A549 (cell line): ENCODE results near the gene SHC2. TPM values are rescaled to one million over a fixed set of nuclear protein-coding genes. Genes with fewer than 3 reads are reported as not detected.
"Not testable (repeated sequence)": the region's sequence is repeated elsewhere in the genome, so short reads cannot be mapped to it uniquely, and the experiment has no call there.

Source experiments
- ATAC-seq, 2 experiments: fragments of 200-7000 bp in 1 of 2; fragments of >200 bp in 1 of 2; cut with Nextera tagmentation in 1 of 2; cut with Tn5 transposase in 1 of 2; 3 replicates each; pipeline versions ENCODE4 v1.8.0 to v1.9.1; 2018 to 2020; ENCODE audit warnings: mild to moderate bottlenecking in 1 of 2, moderate library complexity in 1 of 2
- CTCF ChIA-PET: fragments of 300-600 bp; sonication (Branson Sonifier 250); formaldehyde crosslinking; extraction: SDS; loops from one replicate; lab custom pipeline; 2021; ENCODE audit warnings: antibody characterized with exemption, inconsistent platforms; lab: Yijun Ruan, JAX
- POLR2A ChIA-PET: fragments of 350-600 bp; formaldehyde crosslinking; extraction: SDS; loops from one replicate; lab custom pipeline; 2021; ENCODE audit warnings: antibody characterized with exemption, inconsistent platforms; lab: Yijun Ruan, JAX
- DNase-seq, 2 experiments: peaks; one replicate each; pipeline versions ENCODE4 v3.0.0 to v3.0.0-alpha.2; 2011 to 2016; ENCODE audit warnings: low read depth in 1 of 2, low spot score in 1 of 2
- FAIRE-seq: peaks from 2 replicates; lab custom pipeline; 2011; peaks lifted over from hg19 to GRCh38; lab: Jason Lieb, UNC
- H3K27ac ChIP-seq, 2 experiments: fragments of >200 bp; sonication (Bioruptor Twin); formaldehyde crosslinking; 3 replicates each; pipeline ENCODE4 v1.5.1; 2016 to 2017
- H3K4me1 ChIP-seq: fragments of >200 bp; sonication (Bioruptor Twin); formaldehyde crosslinking; 3 replicates; pipeline ENCODE4 v1.6.1; 2016
- H3K4me2 ChIP-seq: fragments of >200 bp; sonication (Bioruptor Twin); formaldehyde crosslinking; 3 replicates; pipeline ENCODE4 v1.6.1; 2016
- H3K4me3 ChIP-seq: fragments of >200 bp; sonication (Bioruptor Twin); formaldehyde crosslinking; 3 replicates; pipeline ENCODE4 v1.5.1; 2016
- H3K9me3 ChIP-seq: fragments of >200 bp; sonication (Bioruptor Twin); formaldehyde crosslinking; 3 replicates; pipeline ENCODE4 v1.6.1; 2016
- CEBPB ChIP-seq, 2 experiments: fragments of >200 bp in 1 of 2; sonication (Bioruptor Twin) in 1 of 2; formaldehyde crosslinking in 1 of 2; IDR thresholded peaks; 2 replicates each; pipeline ENCODE4 v1.6.1; 2012 to 2016
- ESRRA ChIP-seq: fragments of 150-350 bp; IDR thresholded peaks from 2 replicates; pipeline ENCODE4 v1.6.1; 2014; ENCODE audit warnings: mild to moderate bottlenecking, low read length, borderline replicate concordance
- FOXS1 ChIP-seq: fragments of 250-450 bp; sonication (Bioruptor Pico); IDR thresholded peaks from 2 replicates; pipeline ENCODE4 v1.5.0; 2020; ENCODE audit warnings: mild to moderate bottlenecking, moderate library complexity
- GATA3 ChIP-seq: IDR thresholded peaks from 2 replicates; pipeline ENCODE4 v1.6.1; 2012; ENCODE audit warnings: borderline replicate concordance
- NR3C1 ChIP-seq: fragments of >200 bp; sonication (Bioruptor Twin); formaldehyde crosslinking; IDR thresholded peaks from 3 replicates; pipeline ENCODE4 v1.6.1; 2017
- PHF8 ChIP-seq: fragments of 200-600 bp; sonication (generic); IDR thresholded peaks from 2 replicates; pipeline ENCODE4 v1.6.1; 2016; ENCODE audit warnings: low read depth, mild to moderate bottlenecking, antibody characterized with exemption, moderate library complexity, borderline replicate concordance
- SMC3 ChIP-seq: fragments of >200 bp; sonication (Bioruptor Twin); formaldehyde crosslinking; IDR thresholded peaks from 3 replicates; pipeline ENCODE4 v1.6.1; 2018; ENCODE audit warnings: inconsistent platforms
- SREBF2 ChIP-seq: fragments of 450-650 bp; IDR thresholded peaks from 2 replicates; pipeline ENCODE4 v1.6.1; 2014; ENCODE audit warnings: mild to moderate bottlenecking, moderate library complexity
- WGBS: methylation state at CpG from one replicate; pipeline ENCODE4 v1.1.6; 2017; ENCODE audit errors: missing lambda C conversion rate; 5-methylcytosine and 5-hydroxymethylcytosine counted together
- polyA plus RNA-seq, 4 experiments: library from polyadenylated mRNA; depleted of rRNA in 3 of 4; stranded (reverse); fragments of >200 nt; fragmentation: RNase III in 1 of 4; extraction: RNeasy Plus Mini Kit Qiagen cat#74134 plus additional on column Dnase treatment in 1 of 4; gene quantifications; 2 replicates in 3 of 4; 3 replicates in 1 of 4; pipeline ENCODE4 v1.2.3, GENCODE V29; 2011 to 2017
- TF ChIP-seq, protein P1 (sequence below): fragments of >200 bp; sonication (Bioruptor Twin); formaldehyde crosslinking; IDR thresholded peaks from 3 replicates; pipeline ENCODE4 v1.5.1; 2016
- TF ChIP-seq, protein P2 (sequence below): fragments of 250-450 bp; sonication (Bioruptor Pico); IDR thresholded peaks from 2 replicates; pipeline ENCODE4 v1.5.0; 2021; ENCODE audit warnings: mild to moderate bottlenecking, moderate library complexity, borderline replicate concordance
- TF ChIP-seq, protein P3 (sequence below): fragments of >200 bp; sonication (Bioruptor Twin); formaldehyde crosslinking; IDR thresholded peaks from 3 replicates; pipeline ENCODE4 v1.6.1; 2016

SHC2 gene
- polyA plus RNA-seq, 2 of the 4 experiments (the other 2 are of a cell fraction): 0.36 to 0.58 TPM

DNA sequence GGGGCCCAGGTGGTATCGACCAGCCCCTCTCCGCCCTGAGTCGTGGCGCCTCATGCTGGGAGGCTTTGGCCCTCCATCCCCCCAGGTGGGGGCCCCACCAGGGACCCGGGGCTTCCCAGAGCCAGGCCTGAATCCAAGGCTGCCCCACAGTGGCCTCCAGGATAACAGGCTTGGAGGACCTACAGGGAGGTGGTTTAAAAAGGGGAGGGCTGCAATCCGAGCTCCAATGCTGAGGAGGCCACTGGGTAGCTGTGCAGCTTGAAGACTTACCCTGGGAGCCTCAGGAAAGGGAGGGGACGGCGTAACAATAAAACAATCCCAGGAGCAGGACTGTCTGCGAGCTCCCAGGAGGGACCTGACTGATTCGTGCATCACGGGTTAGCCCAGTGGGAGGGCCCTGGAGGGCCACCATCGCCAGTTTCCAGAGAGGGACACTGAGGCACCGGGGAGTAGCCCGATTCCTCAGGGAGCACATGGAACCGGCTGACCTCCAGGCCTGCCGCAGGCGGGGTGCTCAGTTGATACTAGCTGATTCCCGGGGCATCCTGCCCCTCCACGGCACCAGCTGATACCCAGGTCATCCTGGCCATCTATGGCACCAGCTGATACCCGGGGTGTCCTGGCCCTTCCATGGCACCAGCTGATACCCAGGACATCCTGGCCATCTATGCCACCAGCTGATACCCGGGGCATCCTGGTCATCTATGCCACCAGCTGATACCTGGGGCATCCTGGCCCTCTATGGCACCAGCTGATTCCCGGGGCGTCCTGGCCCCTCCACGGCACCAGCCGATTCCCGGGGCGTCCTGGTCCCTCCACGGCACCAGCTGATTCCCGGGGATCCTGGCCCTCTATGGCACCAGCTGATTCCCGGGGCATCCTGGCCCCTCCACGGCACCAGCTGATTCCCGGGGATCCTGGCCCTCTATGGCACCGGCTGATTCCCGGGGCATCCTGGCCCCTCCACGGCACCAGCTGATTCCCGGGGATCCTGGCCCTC lies 48.2 kb downstream of the SHC2 start:
- Histone ChIP-seq H3K4me1 (peaks cover 4% of the 10 kb centered on the region; the same call in 1 of the 3 replicates), H3K4me3 (no peak overlapping the region), H3K9me3 (no peaks in the 10 kb centered on the region), H3K27ac (no peak overlapping the region), H3K4me2 (no peak overlapping the region)
- peak in 1 of 2 experiments; percentile 50; a peak in 3 of 6 replicates for ATAC-seq
- POLR2A ChIA-PET: no interaction called here
- no peak for FAIRE-seq
- TF ChIP-seq SMC3 (no peak), SREBF2 (no peak), NR3C1 (no peak), GATA3 (no peak)
- TF ChIP-seq, protein P1, sequence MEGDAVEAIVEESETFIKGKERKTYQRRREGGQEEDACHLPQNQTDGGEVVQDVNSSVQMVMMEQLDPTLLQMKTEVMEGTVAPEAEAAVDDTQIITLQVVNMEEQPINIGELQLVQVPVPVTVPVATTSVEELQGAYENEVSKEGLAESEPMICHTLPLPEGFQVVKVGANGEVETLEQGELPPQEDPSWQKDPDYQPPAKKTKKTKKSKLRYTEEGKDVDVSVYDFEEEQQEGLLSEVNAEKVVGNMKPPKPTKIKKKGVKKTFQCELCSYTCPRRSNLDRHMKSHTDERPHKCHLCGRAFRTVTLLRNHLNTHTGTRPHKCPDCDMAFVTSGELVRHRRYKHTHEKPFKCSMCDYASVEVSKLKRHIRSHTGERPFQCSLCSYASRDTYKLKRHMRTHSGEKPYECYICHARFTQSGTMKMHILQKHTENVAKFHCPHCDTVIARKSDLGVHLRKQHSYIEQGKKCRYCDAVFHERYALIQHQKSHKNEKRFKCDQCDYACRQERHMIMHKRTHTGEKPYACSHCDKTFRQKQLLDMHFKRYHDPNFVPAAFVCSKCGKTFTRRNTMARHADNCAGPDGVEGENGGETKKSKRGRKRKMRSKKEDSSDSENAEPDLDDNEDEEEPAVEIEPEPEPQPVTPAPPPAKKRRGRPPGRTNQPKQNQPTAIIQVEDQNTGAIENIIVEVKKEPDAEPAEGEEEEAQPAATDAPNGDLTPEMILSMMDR: no peak
- TF ChIP-seq, protein P2, sequence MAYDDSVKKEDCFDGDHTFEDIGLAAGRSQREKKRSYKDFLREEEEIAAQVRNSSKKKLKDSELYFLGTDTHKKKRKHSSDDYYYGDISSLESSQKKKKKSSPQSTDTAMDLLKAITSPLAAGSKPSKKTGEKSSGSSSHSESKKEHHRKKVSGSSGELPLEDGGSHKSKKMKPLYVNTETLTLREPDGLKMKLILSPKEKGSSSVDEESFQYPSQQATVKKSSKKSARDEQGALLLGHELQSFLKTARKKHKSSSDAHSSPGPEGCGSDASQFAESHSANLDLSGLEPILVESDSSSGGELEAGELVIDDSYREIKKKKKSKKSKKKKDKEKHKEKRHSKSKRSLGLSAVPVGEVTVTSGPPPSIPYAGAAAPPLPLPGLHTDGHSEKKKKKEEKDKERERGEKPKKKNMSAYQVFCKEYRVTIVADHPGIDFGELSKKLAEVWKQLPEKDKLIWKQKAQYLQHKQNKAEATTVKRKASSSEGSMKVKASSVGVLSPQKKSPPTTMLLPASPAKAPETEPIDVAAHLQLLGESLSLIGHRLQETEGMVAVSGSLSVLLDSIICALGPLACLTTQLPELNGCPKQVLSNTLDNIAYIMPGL (CRISPR knock-in tag): no peak
- CTCF ChIA-PET: interaction anchor here (0.9 to 1.4 kb wide), 2 partner anchors 9 to 28 kb away, joined by 3 to 4 read pairs; no protein-coding TSS in a partner anchor
- DNase-seq: no peak
- WGBS: 48% methylated on average over 6 of the region's 36 CpGs

DNA sequence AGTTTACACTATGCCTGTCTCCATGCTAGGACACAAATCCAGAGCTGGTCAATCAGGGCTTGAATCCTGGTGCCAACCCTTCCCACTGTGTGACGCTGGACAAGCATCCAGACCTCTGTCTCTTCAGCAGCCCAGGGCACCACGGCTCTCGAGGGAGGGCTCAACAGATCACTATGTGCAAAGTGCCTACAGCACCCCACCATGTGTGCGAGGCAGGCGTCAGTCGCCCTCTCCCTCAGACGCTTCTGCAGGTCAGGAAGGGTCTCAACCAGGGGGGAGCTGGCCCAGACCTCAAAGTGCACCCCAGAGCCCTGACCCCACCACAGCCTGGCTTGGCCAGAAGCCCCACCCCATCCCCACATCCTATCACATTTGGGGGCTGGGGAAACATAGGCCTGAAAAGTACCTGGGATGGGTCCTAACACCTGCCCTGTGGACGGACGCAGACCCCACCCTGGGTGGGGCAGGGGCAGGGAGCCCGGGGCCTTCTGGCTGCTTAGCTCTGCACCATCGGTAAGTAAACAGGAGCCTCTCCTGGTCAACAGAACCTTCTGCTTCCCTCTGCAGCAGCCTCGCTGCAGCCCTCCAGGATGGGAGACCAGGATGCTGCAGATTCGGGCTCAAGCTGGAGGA lies 49.0 kb downstream of the SHC2 start:
- DNase-seq: no peak
- TF ChIP-seq PHF8 (no peak), CEBPB (IDR thresholded peaks at IDR 0.05) (no peak), SREBF2 (no peak), FOXS1 (no peak)
- CTCF ChIA-PET: interaction anchor here (0.9 to 1.4 kb wide), 2 partner anchors 10 to 28 kb away, joined by 3 to 4 read pairs; no protein-coding TSS in a partner anchor
- Histone ChIP-seq H3K4me1 (peaks cover 4% of the 10 kb centered on the region; the same call in 1 of the 3 replicates), H3K9me3 (no peaks in the 10 kb centered on the region), H3K27ac (no peak overlapping the region), H3K4me2 (no peak overlapping the region), H3K4me3 (no peak overlapping the region)
- POLR2A ChIA-PET: no interaction called here
- peak in 1 of 2 experiments; percentile 16; a peak in 3 of 6 replicates for ATAC-seq
- WGBS: no CpG with 5 or more reads among the region's 13 CpGs
- FAIRE-seq: no peak

DNA sequence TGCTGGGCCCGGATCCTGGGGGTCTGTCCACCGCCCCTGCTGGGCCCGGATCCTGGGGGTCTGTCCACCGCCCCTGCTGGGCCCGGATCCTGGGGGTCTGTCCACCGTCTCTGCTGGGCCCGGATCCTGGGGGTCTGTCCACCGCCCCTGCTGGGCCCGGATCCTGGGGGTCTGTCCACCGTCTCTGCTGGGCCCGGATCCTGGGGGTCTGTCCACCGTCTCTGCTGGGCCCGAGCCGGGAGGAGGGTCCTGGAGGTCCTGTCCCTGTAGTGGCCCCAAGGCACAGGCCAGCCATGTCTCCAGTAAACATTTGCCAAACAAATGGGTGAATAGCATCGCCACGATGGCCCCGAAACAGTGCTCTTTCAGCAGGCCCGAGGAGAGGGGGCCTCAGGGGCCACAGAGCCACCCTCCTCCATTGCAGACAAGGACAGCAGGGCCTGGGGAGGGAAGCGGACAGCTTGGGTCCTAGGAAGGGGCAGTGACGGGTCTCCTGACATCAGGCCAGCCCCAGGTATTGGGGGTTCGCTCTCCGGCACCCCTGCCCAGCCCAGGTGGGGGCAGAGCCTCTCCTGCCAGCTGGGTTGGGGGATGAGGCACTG lies 49.6 kb downstream of the SHC2 start:
- H3K9me3 ChIP-seq, H3K4me1 ChIP-seq, H3K4me3 ChIP-seq, FAIRE-seq, POLR2A ChIA-PET, ATAC-seq, H3K27ac ChIP-seq, DNase-seq, H3K4me2 ChIP-seq: not testable (repeated sequence)
- 69% methylated on average over 9 of the region's 22 CpGs for WGBS
- CTCF ChIA-PET: interaction anchor here (1.1 to 1.4 kb wide), 2 partner anchors 11 to 69 kb away, joined by 3 to 4 read pairs; no protein-coding TSS in a partner anchor

DNA sequence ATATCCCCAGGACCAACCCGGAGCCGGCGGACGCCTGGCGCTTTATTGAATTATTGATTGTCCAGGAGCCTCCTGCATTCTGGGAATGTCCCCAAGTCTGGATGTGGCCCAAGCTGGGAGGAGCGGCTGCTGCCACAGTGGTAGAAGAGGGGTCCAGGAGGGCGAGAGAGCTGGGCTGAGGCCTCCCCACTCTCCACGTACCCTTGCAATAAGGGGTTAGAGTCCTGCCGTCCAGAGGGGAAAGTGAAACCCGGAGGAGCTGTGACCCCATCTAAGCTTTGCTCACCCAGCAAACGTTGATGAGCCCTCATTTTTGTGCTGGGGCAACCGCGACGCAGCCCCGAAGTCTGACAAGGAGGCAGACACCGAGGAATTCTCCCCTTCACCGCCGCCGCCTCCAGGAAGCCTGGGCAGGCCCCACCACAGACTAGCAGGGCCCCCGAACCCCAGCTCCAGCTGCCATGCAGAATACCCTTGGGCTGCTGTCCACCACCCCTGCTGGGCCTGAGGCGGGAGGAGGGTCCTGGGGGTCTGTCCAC lies 50.5 kb downstream of the SHC2 start:
- Histone ChIP-seq H3K27ac (no peak overlapping the region), H3K9me3 (no peaks in the 10 kb centered on the region), H3K4me3 (no peak overlapping the region), H3K4me2 (no peak overlapping the region), H3K4me1 (peaks cover 4% of the 10 kb centered on the region; the same call in 1 of the 3 replicates)
- WGBS: 70% methylated on average over 11 of the region's 21 CpGs
- DNase-seq (no peak), ATAC-seq (no peak), FAIRE-seq (no peak)
- TF ChIP-seq, protein P3, sequence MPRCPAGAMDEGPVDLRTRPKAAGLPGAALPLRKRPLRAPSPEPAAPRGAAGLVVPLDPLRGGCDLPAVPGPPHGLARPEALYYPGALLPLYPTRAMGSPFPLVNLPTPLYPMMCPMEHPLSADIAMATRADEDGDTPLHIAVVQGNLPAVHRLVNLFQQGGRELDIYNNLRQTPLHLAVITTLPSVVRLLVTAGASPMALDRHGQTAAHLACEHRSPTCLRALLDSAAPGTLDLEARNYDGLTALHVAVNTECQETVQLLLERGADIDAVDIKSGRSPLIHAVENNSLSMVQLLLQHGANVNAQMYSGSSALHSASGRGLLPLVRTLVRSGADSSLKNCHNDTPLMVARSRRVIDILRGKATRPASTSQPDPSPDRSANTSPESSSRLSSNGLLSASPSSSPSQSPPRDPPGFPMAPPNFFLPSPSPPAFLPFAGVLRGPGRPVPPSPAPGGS: no peak
- TF ChIP-seq, protein P1: no peak
- no peak for TF ChIP-seq ESRRA
- ChIA-PET CTCF (interaction anchor here (1.1 kb wide), 1 partner anchor 70 kb away, joined by 3 read pairs; no protein-coding TSS in a partner anchor), POLR2A (no interaction called here)
